LoVo (cell line): ENCODE data around the gene KIF1B.
A peak's percentile ranks its signal among the peaks of the same experiment; 100 is the strongest.

ENCODE experiments used
- DNase-seq: peaks from one replicate; pipeline ENCODE4 v3.0.0-alpha.2; 2016; ENCODE audit warnings: low spot score

KIF1B gene

GRCh38 chr1:10328180-10328963, 118.0 kb downstream of the KIF1B start:
- DNase-seq, result no peak

DNA sequence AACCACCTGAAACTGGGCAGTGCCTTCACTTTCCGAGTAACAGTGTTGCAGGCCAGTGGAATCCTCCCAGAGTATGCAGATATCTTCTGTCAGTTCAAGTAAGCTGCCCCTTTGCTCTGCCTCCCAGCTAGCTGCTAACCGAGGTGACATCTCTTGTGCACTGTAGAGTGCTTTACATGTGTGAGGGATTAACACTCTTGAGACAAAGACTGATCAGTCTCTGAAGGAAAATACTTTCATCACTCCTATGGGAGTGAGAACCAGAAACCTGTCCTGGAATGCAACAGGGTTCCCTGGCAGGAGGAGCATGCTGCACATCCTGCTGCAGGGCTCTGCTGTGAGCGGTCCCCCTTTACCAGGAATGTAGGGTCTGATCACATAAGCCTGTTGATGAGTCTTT, 127.1 kb downstream of the KIF1B start:
- DNase-seq, result no peak

- no peak for DNase-seq
These were observed 127.7 kb downstream of the KIF1B start for GRCh38 chr1:10338047-10338446.

DNA sequence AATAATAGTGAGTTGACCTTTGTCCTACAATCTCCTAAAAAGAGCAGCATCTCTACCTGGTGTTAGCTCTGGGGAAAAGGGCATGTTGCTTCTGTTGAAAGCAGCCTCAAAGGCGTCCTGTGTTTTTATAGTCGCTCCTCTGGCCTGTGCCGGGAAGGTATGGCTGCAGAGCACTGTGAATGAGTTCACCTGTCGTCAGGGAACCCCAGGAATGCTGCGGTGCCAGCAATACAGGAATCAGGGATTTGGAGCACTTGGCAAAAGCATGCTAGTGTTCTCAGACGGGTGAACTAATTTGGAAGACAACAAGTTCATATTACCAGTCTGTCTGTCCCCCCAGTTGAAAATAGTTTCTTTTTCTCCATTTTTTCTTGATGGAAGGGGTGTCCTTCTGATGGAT, 128.2 kb downstream of the KIF1B start:
- no peak for DNase-seq

DNA sequence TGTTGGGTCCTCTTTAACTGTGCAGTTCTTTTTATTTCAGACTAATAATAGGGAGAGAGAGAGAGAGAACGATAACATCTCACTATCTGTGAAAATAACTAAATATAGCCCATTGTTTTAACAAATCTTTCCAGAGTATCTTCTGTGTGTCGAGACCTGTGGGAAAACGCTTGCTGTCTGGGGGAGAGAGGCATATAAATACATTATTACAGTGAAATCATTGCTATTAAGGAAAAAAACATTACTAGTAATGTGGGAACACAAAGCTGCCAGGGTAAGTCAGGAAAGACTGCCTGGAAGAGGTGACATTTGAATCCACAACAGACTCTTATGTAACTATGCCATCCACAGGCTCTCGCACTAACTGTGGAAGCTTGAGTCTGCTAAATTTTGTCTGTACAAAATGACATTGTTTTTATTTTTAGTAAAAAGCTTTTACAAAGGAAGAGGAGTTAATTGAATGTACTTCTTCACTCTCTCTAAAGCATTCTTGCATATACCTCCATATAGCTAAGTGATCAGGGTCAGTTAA, 128.7 kb downstream of the KIF1B start:
- no peak for DNase-seq

- no peak for DNase-seq
These were observed 129.4 kb downstream of the KIF1B start for GRCh38 chr1:10339815-10340214.

GRCh38 chr1:10340930-10341590, 130.7 kb downstream of the KIF1B start:
- DNase-seq, result no peak

- no peak for DNase-seq
These were observed 136.7 kb downstream of the KIF1B start for GRCh38 chr1:10347109-10347508.

DNA sequence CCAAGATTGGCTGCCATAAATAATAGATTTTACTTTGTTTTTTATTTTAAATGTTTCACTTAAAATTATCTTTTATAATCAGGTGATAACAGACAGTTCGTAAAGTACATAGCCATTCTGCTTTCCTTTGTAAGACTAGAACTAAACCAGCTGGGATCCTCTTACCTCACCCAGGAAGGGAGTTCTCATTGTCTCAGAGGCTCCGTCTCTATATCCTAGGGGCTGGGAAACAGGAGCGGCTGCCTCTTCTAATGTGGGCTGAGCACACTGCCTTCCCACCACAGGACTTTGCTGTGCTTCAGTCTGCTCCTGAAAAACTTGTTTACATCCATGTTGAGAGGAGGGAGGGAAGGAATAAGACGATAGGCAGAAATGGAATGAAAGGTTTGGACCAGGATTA, 142.9 kb downstream of the KIF1B start:
- no peak for DNase-seq

DNA sequence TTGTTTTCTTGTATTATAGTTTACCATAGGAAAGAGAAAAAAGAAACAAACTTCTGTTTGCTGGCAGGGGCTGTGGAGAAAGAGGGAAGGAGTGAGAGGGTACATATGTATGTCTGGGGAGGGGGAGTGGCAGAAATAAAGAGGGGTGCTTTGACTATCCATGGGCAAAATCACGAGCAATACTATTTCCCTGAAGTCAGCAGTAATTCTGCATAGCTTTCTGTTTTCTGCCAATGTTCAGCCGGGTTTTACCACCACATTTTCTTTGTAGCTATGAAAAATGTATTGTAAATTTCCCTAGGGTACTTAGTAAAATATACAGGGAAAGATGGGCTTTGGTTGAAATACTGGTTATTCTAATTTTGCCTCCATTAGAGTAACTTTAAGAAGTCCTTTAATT, 143.3 kb downstream of the KIF1B start:
- no peak for DNase-seq

DNA sequence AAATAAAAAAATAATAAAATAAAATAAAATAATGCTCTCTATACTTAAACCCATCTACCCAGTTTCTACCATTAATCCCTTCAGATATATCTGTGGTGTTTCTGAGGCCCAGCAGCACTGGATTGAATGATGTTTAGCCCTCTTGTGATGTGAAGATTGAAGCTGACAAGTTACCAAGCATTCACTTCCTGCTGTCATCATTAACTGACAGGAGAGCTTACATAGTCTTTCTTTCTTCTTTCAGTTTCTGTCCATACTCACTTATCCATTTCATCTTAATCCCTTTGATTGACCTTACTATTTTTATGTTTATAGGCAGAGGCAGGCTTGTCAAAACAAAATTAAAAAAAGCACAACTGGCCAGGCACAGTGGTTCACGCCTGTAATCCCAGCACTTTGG, 149.7 kb downstream of the KIF1B start:
- DNase-seq, result no peak

DNA sequence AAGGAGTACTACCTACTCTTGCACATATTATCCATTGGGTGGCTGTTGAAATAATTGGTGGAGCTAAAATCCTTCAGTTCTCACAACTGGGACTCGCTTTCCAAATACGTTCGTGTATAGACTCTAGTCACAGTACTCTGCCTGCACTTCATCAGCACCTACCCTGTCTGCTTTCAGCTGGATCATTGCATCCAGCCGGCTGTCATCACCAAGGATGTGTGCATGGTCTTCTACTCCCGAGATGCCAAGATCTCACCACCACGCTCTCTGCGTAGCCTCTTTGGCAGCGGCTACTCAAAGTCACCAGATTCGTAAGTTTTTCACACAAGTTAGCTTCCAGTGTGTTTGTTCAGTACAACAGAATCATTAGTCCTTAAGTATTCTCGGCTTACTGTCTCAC, 151.1 kb downstream of the KIF1B start:
- no peak for DNase-seq

- no peak for DNase-seq
These were observed 157.8 kb downstream of the KIF1B start for GRCh38 chr1:10368194-10368593.

- DNase-seq, result no peak
These were observed 164.1 kb downstream of the KIF1B start for GRCh38 chr1:10374442-10374860.

DNA sequence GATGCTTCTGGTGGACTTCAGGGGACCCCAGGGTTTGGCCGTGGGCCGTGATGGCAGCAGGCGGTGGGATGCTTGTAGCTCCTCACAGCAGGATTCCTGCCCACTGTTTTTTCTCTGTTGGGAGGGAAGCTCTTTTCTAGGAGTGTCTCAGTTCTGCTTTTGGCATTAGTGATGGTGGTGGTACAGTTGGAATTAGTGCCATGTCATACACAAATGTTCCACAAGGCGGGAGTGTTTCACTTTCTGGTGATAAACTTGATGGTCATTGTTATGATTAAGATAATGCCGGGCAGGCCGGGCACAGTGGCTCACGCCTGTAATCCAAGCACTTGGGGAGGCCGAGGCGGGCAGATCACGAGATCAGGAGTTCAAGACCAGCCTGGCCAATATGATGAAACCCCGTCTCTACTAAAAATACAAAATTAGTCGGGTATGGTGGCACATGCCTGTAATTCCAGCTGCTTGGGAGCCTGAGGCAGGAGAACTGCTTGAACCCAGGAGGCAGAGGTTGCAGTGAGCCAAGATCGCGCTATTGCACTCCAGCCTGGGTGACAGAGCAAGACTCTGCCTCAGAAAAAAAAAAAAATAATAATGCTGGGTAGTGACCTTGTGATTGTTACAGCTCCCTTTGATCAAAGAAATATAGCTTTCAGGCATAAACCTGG, 167.1 kb downstream of the KIF1B start:
- peak; percentile 35 for DNase-seq

- no peak for DNase-seq
These were observed 167.9 kb downstream of the KIF1B start for GRCh38 chr1:10378081-10378841.

DNA sequence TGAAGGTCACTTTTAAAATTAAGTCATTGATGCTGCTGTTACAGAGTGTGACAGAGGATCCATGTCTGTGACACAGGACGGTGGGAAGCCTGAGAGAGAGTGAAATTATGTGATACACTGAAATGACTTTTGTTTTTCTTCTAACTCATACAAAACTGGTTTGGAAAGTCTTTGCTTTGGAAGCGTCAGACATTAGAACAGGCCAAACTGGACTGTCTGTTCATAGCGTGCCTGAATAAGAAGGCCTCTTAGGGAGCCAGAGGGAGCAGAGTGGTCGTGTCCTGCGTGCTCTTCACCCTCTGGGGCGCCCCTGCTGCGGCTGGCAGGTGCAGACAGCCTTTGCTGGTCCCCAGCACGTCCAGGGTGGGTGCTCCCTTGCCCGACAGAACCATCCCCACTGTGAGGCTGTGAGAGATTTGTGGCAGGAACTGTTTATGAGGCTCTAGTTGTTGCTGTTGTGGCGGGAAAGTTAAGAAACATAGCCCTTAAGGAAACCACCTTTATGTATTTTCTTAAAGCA, 168.8 kb downstream of the KIF1B start:
- no peak for DNase-seq

DNA sequence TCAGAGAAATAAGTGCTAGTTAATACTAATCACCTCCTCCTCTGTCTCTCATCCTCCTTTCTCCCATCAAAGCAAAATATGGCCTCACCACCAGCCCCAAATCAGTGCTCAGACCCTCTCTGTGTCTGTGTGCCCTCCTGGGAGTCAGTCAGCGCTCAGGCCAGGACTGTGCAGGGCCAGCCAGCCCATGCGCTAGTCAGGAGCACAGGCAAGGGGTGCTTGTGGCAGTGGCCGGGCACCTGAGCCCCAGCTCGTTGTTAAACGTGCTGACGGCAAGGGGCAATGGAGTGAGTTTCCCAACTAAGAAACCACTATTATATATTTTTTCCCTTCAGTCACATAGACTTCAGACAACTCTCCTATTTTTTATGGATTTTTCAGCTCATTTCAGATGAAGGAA, 169.3 kb downstream of the KIF1B start:
- DNase-seq, result no peak

GRCh38 chr1:10380594-10381275, 170.4 kb downstream of the KIF1B start:
- no peak for DNase-seq

DNA sequence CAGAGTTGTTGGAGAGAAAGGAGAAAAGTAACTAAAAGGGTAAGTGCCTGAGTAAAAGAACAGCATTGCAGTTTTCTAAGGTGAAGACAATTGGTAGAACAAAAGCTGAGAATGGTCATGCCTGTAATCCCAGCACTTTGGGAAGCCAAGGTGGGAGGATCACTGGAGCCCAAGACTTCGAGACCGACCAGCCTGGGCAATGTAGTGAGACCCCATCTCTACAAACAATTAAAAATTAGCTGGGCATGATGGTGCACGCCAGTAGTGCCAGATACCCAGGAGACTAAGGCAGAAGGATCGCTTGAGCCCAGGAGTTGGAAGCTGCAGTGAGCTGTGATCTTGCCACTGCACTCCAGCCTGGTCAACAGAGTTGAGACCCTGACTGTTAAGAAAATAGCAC, 173.3 kb downstream of the KIF1B start:
- no peak for DNase-seq

DNA sequence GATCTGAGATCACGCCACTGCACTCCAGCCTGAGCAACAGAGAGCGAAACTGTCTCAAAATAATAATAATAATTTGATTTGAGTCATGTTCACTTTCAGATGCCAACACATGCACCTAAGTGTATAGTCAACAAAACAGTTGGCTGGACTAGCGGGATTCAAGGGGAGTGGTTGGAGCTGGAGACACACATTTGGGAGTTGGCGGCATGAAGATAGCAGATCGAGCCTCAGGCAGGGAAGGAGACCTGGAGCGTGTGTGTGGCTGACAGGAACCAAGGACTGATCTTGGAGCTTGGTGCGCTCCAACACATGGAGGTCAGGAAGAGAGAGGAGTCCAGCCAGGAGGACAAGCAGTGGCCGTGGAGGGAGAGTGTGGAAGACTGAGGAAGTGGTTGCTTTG, 173.8 kb downstream of the KIF1B start:
- DNase-seq, result no peak
